Calu3 (cell line): ENCODE data around the gene CERK. TPM values are rescaled to one million over a fixed set of nuclear protein-coding genes. Genes with fewer than 3 reads are reported as not detected.

Source experiments
- BruUV-seq: library from RNA; stranded (reverse); fragments of 400-500 nt; replicated peaks from 2 replicates; lab custom pipeline; 2021; lab: Mats Ljungman, UMichigan
- CTCF ChIA-PET: fragments of 300-600 bp; sonication (Branson Sonifier 250); formaldehyde crosslinking; loops from one replicate; lab custom pipeline; 2022; ENCODE audit warnings: antibody characterized with exemption; lab: Charles Lee
- DNase-seq: peaks from one replicate; pipeline ENCODE4 v3.0.0; 2022
- H3K27ac Mint-ChIP-seq: one replicate; pipeline ENCODE4 v1.8.0; 2022; ENCODE audit warnings: mixed read lengths; ENCODE audit not compliant: unreplicated experiment
- H3K27me3 Mint-ChIP-seq: one replicate; pipeline ENCODE4 v1.8.0; 2022; ENCODE audit warnings: mixed read lengths; ENCODE audit not compliant: unreplicated experiment
- H3K36me3 Mint-ChIP-seq: one replicate; pipeline ENCODE4 v1.8.0; 2022; ENCODE audit warnings: mild to moderate bottlenecking, moderate library complexity, mixed read lengths; ENCODE audit not compliant: insufficient read depth, unreplicated experiment
- H3K4me1 Mint-ChIP-seq: one replicate; pipeline ENCODE4 v1.8.0; 2022; ENCODE audit warnings: mild to moderate bottlenecking, low read depth, mixed read lengths; ENCODE audit not compliant: unreplicated experiment
- H3K4me3 Mint-ChIP-seq: one replicate; pipeline ENCODE4 v1.8.0; 2022; ENCODE audit warnings: mild to moderate bottlenecking, low read depth, moderate library complexity, mixed read lengths; ENCODE audit not compliant: unreplicated experiment
- H3K9me3 Mint-ChIP-seq: one replicate; pipeline ENCODE4 v1.8.0; 2022; ENCODE audit warnings: low read depth, mixed read lengths; ENCODE audit not compliant: unreplicated experiment
- intact Hi-C: fragments of 100-400 bp; cut with micrococcal nuclease; formaldehyde crosslinking; loops from one replicate; pipeline ENCODE4 v1.10.0; 2022; ENCODE audit not compliant: unreplicated experiment
- total RNA-seq: library from RNA; stranded (reverse); gene quantifications from 2 replicates; pipeline ENCODE4 v1.2.3, GENCODE V29; 2022
- TF ChIP-seq, protein P1 (sequence below): fragments of 200-600 bp; IDR thresholded peaks from one replicate; pipeline ENCODE4 v1.8.0; 2022; ENCODE audit warnings: antibody characterized with exemption; ENCODE audit not compliant: unreplicated experiment

The CERK gene
- total RNA-seq, 1 experiment from 2014 or later, result 25.0 TPM

DNA sequence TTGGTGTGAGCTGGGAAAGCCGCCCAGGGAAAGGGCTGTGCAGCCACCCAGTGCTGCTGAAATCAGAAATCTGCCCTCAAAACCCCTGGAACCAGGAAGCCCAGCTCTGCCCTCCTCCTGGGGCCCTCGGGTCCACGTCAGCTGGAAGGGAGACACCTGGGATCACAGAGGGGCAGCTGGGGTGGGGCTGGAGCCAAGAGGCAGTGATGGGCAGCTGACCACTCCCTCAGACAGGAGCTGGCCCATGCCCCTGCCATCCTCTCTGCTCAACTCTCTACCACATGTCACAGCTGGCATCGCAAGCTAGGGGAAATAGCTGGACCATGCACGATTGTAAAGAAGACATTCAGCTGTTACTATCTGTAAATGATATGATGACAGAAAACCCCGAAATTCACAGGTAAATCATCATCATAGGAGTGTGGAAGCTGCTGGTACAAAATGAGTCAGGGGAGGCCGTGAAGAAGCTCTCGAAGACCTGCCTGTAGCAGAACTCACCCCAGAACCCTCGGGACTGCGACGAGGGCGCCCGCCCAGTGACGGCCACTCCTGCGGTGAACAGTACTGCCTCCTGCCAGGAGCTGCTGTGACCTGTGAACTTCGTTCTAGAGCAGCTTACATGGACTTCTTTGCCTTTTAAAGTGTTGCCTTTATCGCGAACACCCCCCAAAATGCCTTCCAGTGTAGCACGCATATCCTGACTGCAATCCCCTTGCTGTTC lies 55.9 kb downstream of the CERK start:
- no peak overlapping the region for H3K4me3 Mint-ChIP-seq
- no peaks in the 10 kb centered on the region for H3K27me3 Mint-ChIP-seq
- TF ChIP-seq, protein P1, sequence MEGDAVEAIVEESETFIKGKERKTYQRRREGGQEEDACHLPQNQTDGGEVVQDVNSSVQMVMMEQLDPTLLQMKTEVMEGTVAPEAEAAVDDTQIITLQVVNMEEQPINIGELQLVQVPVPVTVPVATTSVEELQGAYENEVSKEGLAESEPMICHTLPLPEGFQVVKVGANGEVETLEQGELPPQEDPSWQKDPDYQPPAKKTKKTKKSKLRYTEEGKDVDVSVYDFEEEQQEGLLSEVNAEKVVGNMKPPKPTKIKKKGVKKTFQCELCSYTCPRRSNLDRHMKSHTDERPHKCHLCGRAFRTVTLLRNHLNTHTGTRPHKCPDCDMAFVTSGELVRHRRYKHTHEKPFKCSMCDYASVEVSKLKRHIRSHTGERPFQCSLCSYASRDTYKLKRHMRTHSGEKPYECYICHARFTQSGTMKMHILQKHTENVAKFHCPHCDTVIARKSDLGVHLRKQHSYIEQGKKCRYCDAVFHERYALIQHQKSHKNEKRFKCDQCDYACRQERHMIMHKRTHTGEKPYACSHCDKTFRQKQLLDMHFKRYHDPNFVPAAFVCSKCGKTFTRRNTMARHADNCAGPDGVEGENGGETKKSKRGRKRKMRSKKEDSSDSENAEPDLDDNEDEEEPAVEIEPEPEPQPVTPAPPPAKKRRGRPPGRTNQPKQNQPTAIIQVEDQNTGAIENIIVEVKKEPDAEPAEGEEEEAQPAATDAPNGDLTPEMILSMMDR, result no peak
- DNase-seq, result no peak
- intact Hi-C loops, result no loop called here
- no TSS peak for BruUV-seq
- H3K36me3 Mint-ChIP-seq, result peaks cover 22% of the 10 kb centered on the region
- CTCF ChIA-PET, result interaction anchor here (0.5 to 0.9 kb wide), 2 partner anchors 13 to 119 kb away, joined by 3 read pairs; no protein-coding TSS in a partner anchor
- H3K9me3 Mint-ChIP-seq, result no peaks in the 10 kb centered on the region
- peaks cover 8% of the 10 kb centered on the region for H3K4me1 Mint-ChIP-seq
- H3K27ac Mint-ChIP-seq, result no peak overlapping the region

DNA sequence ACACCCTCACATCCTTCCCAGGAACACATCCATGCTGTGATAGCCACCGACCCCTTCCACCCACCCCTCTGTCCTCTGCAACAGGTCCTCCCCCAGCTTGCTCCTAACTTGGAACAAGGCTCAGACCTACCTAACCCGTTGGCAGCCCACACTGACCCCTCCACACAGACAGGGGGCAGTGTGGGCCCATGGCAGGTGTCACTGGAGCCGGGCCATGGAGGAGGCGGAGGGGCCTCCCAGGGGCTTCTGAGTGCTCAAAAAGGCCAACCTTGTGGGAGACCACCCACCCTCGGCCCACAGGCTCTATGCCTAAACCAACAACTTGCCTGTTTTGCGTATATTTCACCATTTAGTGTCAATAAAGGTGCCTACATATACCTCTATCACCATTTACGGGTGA lies 57.0 kb downstream of the CERK start:
- DNase-seq, result no peak
- Mint-ChIP-seq H3K9me3 (no peaks in the 10 kb centered on the region), H3K4me1 (peaks cover 6% of the 10 kb centered on the region)

DNA sequence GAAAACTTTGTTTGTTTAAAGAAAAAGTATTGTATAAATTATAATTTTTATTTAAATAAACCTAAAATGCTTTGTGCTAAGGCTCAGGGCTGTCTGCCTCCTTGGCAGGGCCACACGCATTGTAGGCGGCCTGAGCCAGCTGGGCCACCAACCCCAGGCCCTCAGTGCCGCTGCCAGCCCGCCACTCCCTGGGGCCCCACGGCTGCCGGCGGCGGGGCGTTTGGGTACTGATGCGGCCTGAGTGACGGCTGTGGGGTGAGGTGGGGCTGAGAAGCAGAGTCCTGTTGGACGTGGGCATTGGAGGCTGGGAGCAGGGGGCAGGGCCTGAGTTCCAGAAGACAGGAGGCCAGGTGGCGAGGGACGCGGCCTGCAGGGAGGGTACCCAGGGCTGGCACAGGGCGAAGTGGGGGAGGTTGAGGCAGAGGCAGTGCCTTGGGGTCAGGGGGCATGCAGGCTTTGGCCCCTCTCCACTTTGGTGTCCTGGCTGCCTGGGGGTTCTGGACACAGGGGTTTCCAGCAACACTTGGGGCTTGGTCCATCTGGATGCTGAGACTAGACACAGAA lies 58.3 kb downstream of the CERK start:
- H3K4me3 Mint-ChIP-seq, result no peak overlapping the region
- CTCF ChIA-PET, result no interaction called here
- no peaks in the 10 kb centered on the region for H3K27me3 Mint-ChIP-seq
- no TSS peak for BruUV-seq
- no peak overlapping the region for H3K27ac Mint-ChIP-seq
- no peaks in the 10 kb centered on the region for H3K9me3 Mint-ChIP-seq
- peaks cover 15% of the 10 kb centered on the region for H3K36me3 Mint-ChIP-seq
- H3K4me1 Mint-ChIP-seq, result no peaks in the 10 kb centered on the region
- intact Hi-C loops, result no loop called here
- DNase-seq, result no peak
- TF ChIP-seq, protein P1, result no peak

More for the DNA sequence above, 57.0 kb downstream of the CERK start:
- Mint-ChIP-seq H3K27ac (no peak overlapping the region), H3K27me3 (no peaks in the 10 kb centered on the region), H3K36me3 (peaks cover 20% of the 10 kb centered on the region), H3K4me3 (no peak overlapping the region)
- intact Hi-C loops, result no loop called here
- TF ChIP-seq, protein P1, result no peak
- BruUV-seq, result no TSS peak
- CTCF ChIA-PET, result no interaction called here

DNA sequence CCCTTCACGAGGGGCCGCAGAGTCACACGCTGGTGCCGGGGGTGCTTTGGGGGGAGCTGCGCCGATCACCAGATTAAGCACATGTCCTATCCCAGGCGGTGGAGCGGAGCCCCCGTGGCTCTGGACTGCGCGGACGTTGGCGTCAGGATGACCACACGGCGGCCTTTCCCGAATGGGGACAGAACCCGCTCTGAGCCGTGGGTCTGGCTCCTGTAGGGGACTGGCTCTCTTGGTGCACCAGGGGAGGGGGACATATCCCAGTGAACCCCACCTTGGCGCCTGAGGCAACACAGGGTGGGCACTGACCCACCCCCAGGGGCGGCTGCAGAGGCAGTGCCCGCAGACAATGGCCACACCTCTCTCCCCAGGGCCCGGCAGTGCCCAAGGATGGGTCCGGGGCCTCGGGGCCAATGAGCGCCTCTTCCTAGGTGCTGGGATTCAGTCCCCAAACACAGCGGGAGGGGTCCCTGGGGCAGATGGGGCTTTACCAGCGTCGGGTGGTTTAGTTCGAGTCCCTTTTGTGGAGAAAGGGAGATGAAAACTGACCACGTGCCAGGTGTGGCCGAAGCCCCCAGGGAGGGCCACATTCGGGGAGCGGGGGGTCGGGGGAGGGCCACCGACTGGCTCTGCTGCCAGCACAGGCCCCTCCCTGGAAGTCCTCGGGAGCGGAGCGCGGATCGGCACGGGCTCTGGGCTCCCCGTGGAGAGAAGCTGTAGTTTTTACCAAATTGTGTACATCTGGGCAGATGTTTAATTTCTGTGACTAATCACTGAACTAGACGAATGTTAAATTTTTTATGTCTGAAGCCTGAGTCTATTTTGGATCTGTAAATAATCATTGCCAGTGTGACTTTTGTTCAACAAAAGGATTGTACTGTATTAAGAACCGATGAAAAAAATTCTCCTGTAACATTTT lies 59.0 kb downstream of the CERK start:
- Mint-ChIP-seq H3K27ac (no peak overlapping the region), H3K4me1 (no peaks in the 10 kb centered on the region), H3K27me3 (no peaks in the 10 kb centered on the region), H3K36me3 (peaks cover 15% of the 10 kb centered on the region), H3K9me3 (no peaks in the 10 kb centered on the region), H3K4me3 (no peak overlapping the region)
- CTCF ChIA-PET, result no interaction called here
- intact Hi-C loops, result no loop called here
- BruUV-seq, result no TSS peak
- no peak for DNase-seq
- TF ChIP-seq, protein P1, result no peak
